ENCODE results near the gene PLCZ1.
"Not testable (repeated sequence)": the region's sequence is repeated elsewhere in the genome, so short reads cannot be mapped to it uniquely, and the experiment has no call there.

PLCZ1 gene

DNA sequence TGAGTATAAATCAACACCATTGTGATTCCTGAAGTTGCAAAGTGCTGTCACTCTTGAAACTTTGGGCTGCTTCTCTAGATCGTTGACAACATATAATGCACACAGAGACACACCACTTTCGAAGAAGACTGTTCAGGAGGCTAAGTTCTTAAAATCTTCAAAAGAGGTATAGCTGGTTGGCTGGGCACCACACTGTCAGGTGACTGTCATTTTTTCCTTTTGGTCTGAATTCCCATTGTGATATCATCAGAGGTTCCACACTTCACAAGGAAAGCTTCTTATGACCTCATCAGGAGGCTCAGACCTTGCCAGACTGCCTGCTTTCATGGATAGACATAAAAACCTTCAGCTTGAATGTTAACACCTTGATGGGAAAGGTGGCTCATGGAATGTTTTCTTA lies at the start of gene PLCZ1, which contains the start of gene CAPZA3:
TSS of gene PLCZ1 (minus strand) at position 194 of the 400 bp plus-strand sequence. CDS start 641 bp downstream, outside the sequence.
TSS of gene CAPZA3 (plus strand) at position 301 of the 400 bp plus-strand sequence. CDS start 150 bp downstream, outside the sequence.
- in situ Hi-C loops (cut with MboI; ENCODE audit: low sequenced_read_pairs), result no loop called here

DNA sequence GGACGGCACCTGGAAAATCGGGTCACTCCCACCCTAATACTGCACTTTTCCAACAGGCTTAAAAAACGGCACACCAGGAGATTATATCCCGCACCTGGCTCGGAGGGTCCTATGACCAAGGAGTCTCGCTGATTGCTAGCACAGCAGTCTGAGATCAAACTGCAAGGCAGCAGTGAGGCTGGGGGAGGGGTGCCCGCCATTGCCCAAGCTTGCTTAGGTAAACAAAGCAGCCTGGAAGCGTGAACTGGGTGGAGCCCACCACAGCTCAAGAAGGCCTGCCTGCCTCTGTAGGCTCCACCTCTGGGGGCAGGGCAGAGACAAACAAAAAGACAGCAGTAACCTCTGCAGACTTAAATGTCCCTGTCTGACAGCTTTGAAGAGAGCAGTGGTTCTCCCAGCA lies 47.7 kb upstream of the PLCZ1 start:
- in situ Hi-C loops (cut with MboI; ENCODE audit: low sequenced_read_pairs), result not testable (repeated sequence)

DNA sequence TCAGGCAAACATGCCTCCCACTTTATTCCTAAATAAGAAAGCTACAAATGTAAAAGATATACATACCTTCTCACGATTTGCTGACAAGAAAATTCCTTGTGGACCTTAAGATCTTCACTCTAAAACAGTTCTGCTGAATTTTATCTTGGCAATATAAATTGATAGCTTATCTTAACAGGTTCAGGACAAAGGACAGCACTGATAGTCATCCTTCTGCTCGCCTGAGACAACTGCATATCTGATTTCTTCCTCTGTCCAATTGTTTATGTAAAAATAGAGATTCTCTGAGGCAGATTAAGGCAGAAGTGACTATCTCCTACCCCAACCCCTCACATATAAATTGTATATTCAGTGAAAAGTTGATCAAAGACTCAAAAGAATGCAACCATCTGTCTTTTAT lies 45.0 kb upstream of the PLCZ1 start:
- in situ Hi-C loops (cut with MboI; ENCODE audit: low sequenced_read_pairs), result no loop called here

- in situ Hi-C loops (cut with MboI; ENCODE audit: low sequenced_read_pairs), result not testable (repeated sequence)
Measured at GRCh38 chr12:18766479-18766878, 28.7 kb upstream of the PLCZ1 start.

GRCh38 chr12:18755341-18755740 lies 17.5 kb upstream of the PLCZ1 start:
- in situ Hi-C loops (cut with MboI; ENCODE audit: low sequenced_read_pairs), result no loop called here

- in situ Hi-C loops (cut with MboI; ENCODE audit: low sequenced_read_pairs), result no loop called here
Measured at GRCh38 chr12:18754124-18754707, 16.4 kb upstream of the PLCZ1 start.

DNA sequence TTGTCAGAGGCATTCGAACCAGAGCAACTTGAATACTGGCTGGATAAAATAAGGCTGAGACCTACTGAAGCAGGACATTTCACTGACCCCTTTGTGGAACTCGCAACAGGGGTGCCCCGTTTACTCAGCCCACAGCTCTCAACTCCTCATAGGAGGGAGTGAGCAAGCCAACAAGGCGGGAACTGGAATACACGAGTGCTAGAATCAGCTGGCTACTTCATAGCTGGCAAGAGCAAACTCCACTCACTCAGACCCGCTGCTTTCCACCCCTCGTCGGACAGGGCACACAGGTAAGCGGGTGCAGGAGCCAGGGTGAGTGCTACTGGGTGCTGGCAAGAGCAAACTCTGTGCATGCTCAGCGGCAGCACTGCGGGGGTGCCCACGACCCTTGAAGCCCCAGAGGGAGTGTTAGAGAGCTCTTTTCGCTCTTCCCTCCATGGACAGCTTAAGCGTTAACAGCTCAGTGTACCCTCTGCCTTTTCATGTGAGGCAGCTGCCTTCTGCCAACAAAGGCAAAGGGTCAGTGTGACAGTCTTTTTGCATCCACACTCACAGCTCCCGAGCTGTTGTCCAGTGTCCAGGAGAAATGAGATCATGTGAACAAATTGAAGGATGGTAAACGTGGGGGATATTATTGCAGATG lies 15.8 kb upstream of the PLCZ1 start:
- in situ Hi-C loops (cut with MboI; ENCODE audit: low sequenced_read_pairs), result no loop called here

GRCh38 chr12:18752947-18753346 lies 15.1 kb upstream of the PLCZ1 start:
- in situ Hi-C loops (cut with MboI; ENCODE audit: low sequenced_read_pairs), result no loop called here

- in situ Hi-C loops (cut with MboI; ENCODE audit: low sequenced_read_pairs), result no loop called here
Measured at GRCh38 chr12:18752280-18752920, 14.6 kb upstream of the PLCZ1 start.

DNA sequence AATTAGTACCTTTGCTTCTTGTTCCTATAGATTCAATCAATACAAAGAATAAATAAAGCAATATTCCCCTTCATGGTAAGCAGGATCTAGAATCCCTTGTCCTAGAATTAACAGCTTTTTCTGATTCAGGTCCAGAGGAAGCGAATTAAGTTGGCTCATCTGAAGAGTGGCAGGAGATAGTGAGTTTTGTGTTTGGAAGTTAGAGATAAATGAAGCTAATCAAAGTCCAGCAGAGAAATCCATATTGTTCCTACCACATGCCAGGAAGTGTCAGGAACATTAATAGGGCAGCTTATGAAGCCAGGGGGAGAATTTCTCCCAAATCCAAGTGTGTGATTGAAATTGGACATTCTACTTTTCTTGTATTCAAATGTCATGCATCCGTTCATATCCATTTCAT lies 14.1 kb upstream of the PLCZ1 start:
- in situ Hi-C loops (cut with MboI; ENCODE audit: low sequenced_read_pairs), result no loop called here

- in situ Hi-C loops (cut with MboI; ENCODE audit: low sequenced_read_pairs), result no loop called here
Measured at GRCh38 chr12:18750085-18750484, 12.3 kb upstream of the PLCZ1 start.

DNA sequence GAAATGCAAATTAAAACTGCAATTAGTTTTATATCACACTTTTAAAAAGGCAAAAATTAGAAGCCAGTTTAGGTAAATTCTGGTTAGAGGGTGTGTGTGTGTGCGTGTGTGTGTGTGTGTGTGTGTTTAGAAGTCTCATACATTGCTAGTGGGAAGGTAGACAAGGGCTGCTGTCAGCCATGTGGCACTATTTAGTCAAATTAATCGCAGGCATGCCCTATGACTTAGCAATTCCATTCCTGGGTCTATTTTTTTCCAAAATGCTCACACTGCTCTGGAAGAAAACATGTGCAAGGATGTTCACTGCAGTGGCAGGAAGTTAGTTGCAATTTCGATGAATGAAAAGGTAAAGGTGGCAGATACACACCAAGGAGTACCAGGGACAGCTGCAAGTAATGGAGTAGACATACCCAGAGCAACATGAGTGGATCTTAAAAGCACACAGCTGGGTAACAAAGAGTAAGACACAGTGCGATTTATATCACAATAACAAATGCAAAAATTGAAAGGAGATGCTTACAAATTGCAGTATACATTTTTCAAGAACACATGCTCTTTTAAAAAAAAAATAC lies 11.7 kb upstream of the PLCZ1 start:
- in situ Hi-C loops (cut with MboI; ENCODE audit: low sequenced_read_pairs), result no loop called here

- in situ Hi-C loops (cut with MboI; ENCODE audit: low sequenced_read_pairs), result no loop called here
Measured at GRCh38 chr12:18747895-18748294, 10.1 kb upstream of the PLCZ1 start.

DNA sequence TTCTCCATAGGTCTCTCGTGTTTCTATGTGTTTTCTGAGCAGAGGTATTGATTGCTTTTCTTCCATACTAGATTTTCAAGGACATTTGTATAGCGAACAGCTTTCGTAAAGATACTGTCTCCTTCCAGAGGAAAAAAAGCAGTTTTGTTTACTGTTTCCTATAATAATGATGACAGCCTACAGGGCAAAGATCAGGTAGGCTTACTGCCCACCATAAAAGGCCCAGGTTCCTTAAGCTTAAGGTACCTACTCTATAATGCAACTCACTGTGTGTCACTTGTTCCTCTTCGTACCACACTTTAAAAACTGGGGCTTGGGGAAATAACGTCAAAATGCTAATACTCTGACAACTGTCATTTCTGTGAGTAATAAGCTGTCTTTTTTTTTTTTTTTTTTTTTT lies 6.7 kb downstream of the PLCZ1 start:
- in situ Hi-C loops (cut with MboI; ENCODE audit: low sequenced_read_pairs), result no loop called here

DNA sequence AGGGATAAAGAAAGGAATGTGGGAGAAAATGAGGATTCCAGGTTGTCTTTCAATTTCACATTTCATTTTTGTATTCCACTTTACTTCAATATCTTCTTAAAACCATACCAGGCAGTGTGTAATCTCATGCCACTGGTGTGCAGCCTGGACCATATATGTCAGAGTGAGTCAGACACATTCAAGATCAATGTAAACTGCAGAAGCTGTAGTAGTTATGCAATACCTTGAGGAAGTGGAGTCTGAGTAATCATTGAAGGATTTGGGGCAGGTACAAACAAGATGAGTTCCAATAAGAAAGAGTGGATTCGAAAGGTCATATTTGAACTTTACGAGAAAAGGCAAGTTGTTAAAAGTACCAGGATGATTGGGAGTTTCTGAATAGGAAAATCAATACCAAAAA lies 14.1 kb downstream of the PLCZ1 start:
- in situ Hi-C loops (cut with MboI; ENCODE audit: low sequenced_read_pairs), result no loop called here

DNA sequence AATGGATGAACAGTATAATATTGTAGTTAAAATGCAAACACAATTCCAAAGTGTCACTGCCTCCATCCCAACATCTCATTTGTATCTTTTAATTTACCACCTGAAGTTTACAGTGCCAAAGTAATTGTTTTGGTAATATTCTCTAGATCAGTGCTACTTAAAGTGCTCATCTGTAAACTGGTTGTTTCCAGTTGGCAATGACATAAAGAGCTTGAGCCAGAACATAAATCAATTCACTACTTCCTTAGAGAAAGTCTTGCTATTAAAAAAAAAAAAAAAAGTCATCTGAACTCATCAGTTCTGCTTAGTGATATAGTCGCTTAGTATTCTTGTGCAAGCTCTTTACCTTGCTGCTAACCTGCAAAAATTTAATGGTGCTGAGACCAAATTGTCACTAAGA lies 16.4 kb downstream of the PLCZ1 start:
- in situ Hi-C loops (cut with MboI; ENCODE audit: low sequenced_read_pairs), result no loop called here

DNA sequence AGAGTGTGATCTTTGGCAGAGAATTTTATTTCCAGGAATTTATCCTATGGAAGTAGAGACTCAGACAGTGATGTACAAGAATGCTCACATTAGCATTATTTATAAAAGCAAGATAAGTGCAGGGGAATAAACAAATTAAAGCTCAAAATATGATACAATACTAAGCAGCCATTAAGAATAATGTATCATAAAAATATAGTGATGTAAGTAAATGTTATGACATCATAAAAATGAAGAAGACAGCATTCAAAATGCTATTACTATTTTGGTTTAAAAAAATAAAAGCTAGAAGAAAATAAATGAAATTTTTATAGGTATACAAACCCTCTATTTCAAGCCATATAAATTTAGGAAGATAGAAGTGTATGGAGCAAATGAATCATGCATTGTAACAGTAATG lies 17.1 kb downstream of the PLCZ1 start:
- in situ Hi-C loops (cut with MboI; ENCODE audit: low sequenced_read_pairs), result no loop called here

DNA sequence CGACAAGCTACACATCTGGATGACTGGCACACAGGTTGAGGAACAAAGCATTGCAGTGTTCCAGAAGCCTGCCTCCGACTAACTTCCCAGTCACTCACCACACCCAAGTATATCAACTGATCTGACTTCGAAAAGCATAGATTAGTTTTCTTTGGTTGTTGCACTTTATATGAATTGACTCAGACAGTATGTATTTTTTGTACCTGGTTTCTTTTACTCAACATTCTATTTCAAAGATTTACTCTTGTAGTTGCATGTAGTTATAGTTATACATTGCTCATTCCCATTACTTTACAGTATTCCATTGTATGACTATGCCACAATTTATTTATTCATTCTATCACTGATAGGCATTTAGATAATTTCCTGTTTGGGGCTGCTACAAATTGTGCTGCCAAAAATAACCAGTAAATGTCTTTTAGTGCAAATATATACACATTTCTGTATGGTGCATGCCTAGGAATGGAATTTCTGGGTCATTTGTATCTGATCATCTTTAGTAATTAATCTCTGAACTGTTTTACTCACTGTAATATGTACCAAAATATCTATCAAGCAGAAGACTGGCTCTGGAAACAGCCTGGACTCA lies 17.8 kb downstream of the PLCZ1 start:
- in situ Hi-C loops (cut with MboI; ENCODE audit: low sequenced_read_pairs), result no loop called here

DNA sequence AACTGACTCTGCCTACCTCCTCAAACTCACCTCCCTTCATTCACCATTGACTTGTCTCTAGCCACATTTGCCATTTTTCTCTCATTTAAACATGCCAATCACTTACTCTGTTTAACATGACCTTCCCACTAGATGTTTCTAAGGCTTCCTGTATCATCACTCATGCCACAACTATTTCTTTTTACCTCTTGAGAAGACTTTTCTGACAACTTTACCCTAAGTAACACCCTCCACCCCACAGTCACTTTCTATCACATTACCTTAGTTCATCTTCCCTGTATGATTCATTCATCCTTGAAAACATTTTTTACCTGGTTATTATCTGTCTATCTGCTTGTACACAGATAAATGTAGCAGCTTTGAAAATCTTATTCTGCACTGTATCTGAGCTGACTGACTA lies 19.4 kb downstream of the PLCZ1 start:
- in situ Hi-C loops (cut with MboI; ENCODE audit: low sequenced_read_pairs), result no loop called here

DNA sequence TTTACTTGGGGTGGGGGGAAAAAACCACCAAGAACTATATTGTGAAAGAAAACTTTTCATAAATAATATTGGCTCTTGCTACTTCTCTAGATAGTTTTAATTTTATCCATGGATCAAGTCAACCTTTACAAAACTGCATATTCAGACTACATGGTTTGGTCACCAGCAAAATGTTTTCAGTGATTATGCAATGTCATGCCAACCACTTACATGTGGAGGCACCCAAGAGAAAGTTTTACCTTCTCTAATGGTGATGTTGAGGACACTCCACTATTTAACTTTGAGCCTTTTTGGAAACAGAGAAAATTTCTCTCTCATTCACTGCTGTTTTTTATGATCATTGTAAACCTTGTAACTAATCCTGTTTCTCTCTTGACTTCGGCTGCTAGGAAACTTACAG lies 21.6 kb downstream of the PLCZ1 start:
- in situ Hi-C loops (cut with MboI; ENCODE audit: low sequenced_read_pairs), result no loop called here

DNA sequence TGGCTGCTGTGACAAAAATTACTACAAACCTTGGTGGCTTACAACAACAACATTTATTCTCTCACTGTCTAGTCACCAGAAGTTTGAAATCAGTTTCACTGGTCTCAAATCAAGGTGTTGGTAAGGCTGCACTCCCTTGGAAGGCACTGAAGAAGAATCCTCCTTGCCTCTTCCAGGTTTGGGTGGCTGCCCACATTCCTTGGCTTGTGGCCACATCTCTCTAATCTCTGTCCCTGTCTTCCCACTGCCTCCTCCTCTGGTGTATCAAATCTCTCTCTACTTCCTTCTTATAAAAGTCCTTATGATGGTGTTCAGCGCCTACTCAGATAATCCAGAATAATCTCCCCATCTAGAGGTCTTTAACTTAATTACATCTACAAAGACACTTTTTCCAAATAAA lies 31.0 kb downstream of the PLCZ1 start:
- in situ Hi-C loops (cut with MboI; ENCODE audit: low sequenced_read_pairs), result no loop called here

DNA sequence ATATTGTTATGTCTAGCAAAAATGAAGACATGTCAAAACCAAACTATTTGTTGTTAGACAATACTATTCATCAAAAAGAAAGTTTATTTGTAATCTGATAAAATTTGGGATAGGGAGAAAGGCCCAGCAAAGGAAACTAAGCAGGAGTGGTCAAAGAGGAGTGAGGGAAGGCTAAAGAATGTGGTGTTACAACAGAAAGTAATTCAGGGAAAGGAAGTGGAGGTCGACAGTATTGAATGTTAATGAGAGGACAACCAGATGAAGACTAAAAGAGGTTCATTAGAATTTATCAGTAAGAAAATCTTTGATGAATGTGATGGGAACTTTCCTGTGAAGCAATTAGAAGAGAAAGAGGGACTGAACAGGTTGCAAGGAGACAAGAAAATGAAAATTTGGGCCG lies 33.9 kb downstream of the PLCZ1 start:
- in situ Hi-C loops (cut with MboI; ENCODE audit: low sequenced_read_pairs), result no loop called here

Data from HL-60/S4 (cell line).